Measurements from ENCODE around the gene ARHGEF17.
A peak's percentile ranks its signal among the peaks of the same experiment; 100 is the strongest.

The ARHGEF17 gene

DNA sequence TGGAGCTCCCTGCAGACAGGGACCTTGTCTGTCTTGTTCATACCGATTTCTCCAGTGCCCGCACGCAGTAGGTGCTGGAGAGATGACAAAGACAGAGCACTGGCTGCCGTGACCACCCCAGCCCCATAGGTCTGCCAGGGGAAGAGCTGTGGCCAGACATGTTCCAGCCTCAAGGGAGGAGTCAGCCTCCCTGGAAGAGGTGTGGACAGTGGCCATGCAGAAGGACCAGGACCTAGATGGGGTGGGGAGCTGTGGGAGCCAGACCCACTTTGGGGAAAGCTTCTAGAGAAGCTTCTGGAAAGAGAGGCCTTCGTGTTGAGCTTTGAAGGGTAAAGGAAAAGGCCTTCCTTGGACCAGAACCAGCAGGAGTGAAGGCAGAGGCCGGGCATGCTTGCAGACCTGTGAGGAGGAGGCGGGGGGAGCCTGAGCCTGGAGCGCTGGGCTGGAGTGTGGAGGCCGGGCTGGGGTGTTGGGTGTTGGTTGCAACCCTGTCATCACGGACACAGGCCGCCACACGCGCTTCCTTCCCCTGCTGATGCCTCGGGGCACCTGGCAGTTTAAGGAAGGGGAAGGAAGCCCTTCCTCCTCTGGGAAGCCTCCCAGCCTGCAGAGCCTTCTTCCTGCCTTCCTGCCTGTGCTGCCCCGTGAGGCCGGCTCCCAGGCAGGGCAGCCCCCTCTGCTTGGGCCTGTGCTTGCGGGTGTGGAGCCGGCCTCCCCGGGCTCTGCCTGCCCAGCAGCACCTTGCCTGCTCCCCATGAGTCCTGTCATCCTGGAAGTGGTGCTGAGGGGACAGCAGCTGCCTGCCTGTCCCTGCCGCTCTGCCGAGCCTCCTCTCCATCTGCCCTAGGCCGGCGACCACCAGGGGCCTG is 80.4 kb downstream of the ARHGEF17 start:
- ATAC-seq: no peak
- Mint-ChIP-seq H3K27me3 (no peaks in the 10 kb centered on the region), H3K4me1 (peaks cover 94% of the 10 kb centered on the region), H3K4me3 (peak overlapping the region; percentile 73), H3K9me3 (no peaks in the 10 kb centered on the region), H3K27ac (peak overlapping the region; percentile 90), H3K36me3 (peaks cover 50% of the 10 kb centered on the region)

DNA sequence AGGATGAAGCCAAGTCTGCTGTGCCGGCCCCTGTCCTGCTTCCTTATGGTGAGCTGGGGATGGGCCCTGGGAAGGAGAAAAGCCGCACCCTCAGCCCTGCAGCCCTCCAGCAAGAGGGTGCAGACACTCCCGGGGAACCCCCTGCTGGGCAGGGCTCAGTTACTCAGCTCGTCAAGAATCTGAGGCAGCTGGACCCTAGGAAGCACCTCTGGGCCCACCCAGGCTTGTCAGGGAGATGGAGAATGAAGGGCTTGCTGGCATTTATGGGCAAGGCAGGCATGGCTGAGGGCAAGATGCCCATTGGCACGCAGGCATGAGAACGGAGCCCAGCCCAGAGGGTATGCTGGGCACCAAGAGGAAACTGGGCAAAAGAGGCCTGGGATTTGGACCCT is 81.1 kb downstream of the ARHGEF17 start:
- no peaks in the 10 kb centered on the region for H3K27me3 Mint-ChIP-seq
- H3K36me3 Mint-ChIP-seq: peaks cover 54% of the 10 kb centered on the region
- H3K27ac Mint-ChIP-seq: peak overlapping the region; percentile 90
- ATAC-seq: no peak
- peaks cover 88% of the 10 kb centered on the region for H3K4me1 Mint-ChIP-seq
- H3K9me3 Mint-ChIP-seq: no peaks in the 10 kb centered on the region
- H3K4me3 Mint-ChIP-seq: peak overlapping the region; percentile 64

DNA sequence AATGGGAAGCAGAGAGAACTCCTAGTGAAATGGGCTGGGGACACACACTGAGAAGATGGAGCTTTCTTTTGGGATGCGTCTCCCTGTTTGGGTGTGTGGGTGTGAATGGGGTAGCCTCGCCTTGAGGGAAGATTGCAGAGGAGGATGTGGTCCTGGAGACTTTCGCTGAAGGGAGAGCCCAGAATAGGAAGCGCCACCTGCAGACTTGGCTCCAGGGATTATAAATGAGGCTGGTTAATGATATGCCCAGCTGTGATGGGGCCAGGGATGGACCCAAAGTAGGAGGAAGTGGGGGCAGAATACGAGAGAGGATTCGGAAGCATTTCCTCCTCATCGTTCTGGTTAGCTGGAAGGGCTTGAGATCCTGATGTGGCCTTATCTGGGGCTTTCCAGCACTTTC is 81.8 kb downstream of the ARHGEF17 start:
- Mint-ChIP-seq H3K27ac (peak overlapping the region; percentile 90), H3K9me3 (no peaks in the 10 kb centered on the region), H3K4me3 (no peak overlapping the region), H3K4me1 (peaks cover 80% of the 10 kb centered on the region), H3K27me3 (no peaks in the 10 kb centered on the region), H3K36me3 (peaks cover 54% of the 10 kb centered on the region)
- no peak for ATAC-seq

DNA sequence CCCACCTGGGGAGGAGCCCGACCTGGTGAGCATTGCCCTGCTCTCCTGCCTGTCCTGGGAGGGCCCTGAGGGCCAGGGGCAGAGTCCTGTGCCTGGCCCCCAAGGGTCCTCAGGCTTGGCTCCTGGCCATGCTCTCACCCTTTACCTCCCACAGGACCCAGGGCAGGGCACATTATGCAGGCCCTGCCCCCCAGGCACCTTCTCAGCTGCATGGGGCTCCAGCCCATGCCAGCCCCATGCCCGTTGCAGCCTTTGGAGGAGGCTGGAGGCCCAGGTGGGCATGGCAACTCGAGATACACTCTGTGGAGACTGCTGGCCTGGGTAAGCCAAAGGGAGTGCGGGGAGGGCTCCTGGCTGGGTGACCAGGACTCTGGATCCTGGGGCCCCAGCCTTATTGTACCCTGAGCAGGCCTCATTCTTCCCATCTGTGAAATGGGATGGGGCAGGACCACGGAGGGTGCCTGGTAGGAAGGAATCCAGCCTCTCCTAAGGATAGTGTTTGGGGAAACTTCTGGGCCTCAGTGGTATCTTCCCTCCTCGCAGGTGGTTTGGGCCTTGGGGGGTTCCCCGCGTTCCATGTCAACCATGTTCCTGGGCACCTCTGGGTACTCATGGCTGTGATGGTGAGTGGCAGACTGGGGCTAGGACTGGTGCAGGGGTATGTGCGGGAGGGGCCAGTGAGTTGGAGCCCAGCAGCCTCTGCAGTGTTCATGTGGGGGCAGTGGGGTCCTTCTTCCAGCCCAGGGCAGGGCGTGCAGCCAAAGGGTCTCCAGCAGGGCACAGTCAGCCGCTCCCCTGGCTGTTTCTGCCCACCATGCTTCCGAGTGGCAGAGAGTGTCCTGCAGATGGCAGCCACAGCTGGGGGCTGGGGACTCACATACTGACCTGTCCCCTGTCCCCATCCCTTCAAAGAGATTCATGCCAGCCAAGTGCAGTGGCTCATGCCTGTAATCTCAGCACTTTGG is 82.8 kb downstream of the ARHGEF17 start:
- peaks cover 58% of the 10 kb centered on the region for H3K36me3 Mint-ChIP-seq
- H3K9me3 Mint-ChIP-seq: no peaks in the 10 kb centered on the region
- no peak overlapping the region for H3K4me3 Mint-ChIP-seq
- H3K27me3 Mint-ChIP-seq: no peaks in the 10 kb centered on the region
- peak overlapping the region; percentile 90 for H3K27ac Mint-ChIP-seq
- ATAC-seq: no peak
- H3K4me1 Mint-ChIP-seq: peaks cover 71% of the 10 kb centered on the region

DNA sequence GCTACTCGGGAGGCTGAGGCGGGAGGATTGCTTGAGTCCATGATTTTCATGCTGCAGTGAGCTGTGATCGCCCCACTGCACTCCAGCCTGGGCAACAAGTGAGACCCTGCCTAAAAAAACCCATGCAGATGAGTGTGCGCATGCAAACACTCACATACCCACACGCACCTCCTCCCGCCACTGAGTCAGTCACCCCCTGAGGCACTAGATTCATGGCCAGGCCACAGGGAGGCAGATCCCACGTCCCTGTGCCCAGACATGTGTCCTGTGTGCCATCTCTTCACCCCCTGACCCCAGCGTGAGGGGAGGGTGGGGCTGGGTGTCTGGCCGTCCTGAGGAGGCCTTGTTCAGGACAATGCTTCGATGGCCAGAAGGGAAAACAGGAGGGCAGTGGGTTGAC is 83.6 kb downstream of the ARHGEF17 start:
- peaks cover 63% of the 10 kb centered on the region for H3K4me1 Mint-ChIP-seq
- no peak for ATAC-seq
- H3K27ac Mint-ChIP-seq: no peak overlapping the region
- H3K27me3 Mint-ChIP-seq: no peaks in the 10 kb centered on the region
- H3K36me3 Mint-ChIP-seq: peaks cover 65% of the 10 kb centered on the region
- H3K4me3 Mint-ChIP-seq: no peak overlapping the region
- H3K9me3 Mint-ChIP-seq: no peaks in the 10 kb centered on the region

DNA sequence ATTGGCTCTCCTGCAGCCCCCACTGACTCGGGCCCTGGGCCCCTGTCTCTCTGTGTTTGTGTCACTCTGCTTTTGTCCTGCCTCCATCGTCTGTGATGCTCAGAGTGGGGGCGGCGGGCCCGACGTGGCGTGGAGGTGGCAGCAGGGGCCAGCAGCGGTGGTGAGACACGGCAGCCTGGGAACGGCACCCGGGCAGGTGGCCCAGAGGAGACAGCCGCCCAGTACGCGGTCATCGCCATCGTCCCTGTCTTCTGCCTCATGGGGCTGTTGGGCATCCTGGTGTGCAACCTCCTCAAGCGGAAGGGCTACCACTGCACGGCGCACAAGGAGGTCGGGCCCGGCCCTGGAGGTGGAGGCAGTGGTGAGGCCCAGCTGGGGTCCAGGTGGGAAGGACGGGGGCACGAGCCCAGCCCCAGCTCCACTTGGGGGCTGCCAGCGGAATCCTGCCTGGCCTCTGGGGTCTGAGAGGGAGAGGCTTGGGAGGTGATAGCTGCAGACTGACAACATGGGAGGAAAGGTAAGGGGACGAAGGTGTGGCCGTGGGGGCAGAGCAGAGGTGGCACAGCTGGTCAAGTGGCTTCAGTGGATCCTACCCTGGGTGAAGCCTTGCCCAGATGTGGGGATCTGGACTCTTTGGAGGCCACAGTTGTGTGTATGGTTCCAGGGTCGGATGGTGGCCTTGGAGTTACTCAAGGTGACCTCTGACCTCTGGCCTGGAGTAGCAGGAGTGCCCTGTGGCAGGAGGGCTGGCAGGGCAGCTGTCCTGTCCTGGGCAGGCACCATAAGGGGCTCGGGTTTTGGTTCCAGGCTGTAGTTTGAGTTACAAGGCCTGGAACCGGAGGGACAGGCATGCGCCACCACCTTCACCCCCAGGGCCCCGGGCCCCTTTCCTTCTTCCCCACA is 84.3 kb downstream of the ARHGEF17 start:
- Mint-ChIP-seq H3K4me1 (peaks cover 62% of the 10 kb centered on the region), H3K36me3 (peaks cover 67% of the 10 kb centered on the region), H3K4me3 (no peak overlapping the region), H3K9me3 (no peaks in the 10 kb centered on the region), H3K27ac (no peak overlapping the region), H3K27me3 (no peaks in the 10 kb centered on the region)
- no peak for ATAC-seq

DNA sequence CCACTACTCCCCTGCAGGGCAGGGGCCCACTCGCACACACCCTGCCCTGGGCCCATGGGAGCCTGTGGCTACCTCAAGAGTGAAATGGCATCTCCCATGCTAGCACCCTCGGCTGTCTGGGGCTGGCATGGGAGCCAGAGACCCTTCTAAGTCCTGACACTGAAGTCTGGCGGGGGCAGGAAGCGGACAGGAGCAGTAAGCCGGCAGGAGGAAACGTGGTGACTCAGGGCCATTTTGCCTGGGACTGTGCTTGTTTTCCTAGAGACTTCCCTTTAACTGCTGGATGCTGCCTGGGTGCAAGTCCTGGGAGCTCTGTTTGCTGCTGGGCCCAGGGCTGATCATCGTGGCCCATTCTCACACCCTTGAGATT is 84.9 kb downstream of the ARHGEF17 start:
- H3K36me3 Mint-ChIP-seq: peaks cover 69% of the 10 kb centered on the region
- H3K4me1 Mint-ChIP-seq: peaks cover 56% of the 10 kb centered on the region
- H3K9me3 Mint-ChIP-seq: no peaks in the 10 kb centered on the region
- H3K27ac Mint-ChIP-seq: no peak overlapping the region
- no peaks in the 10 kb centered on the region for H3K27me3 Mint-ChIP-seq
- peak; percentile 15 for ATAC-seq
- H3K4me3 Mint-ChIP-seq: no peak overlapping the region

DNA sequence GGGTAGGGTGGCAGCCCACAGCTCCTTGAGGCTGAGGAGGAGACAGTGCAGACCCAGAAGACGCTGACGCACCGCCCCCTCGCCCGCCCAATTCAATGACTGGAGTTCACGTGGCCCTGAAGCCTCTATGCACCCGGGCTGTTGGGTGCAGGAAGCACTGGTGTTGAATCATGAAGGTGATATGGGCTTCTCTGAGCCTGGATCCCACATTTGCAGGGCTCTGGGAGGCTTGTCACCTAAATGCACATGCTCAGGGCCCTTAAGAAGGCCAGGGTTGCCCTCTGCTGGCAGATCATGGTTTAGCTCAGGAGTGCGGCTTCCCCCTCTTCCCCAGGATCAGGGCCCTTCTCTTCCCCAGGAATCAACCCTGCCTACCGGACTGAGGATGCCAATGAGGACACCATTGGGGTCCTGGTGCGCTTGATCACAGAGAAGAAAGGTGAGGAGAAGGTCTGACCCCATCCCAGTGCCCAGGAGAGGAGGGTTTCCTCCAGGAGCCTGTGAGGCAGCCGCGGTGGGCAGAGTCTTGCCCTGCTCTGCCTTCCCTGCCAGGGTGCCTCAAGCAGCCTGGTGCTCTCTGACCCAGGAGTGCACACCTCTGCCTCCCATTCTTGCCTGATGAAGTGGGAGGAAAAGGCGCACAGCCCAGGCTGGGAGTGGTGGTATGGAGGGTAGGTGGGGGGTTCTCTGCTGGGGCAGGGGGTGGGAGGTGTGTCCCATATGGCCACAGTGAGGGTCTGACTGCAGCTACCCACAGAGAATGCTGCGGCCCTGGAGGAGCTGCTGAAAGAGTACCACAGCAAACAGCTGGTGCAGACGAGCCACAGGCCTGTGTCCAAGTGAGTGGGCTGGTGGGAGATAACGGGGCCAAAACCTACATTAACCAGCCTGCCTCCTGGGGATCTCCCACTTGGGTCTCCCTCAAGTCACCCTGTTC is 85.7 kb downstream of the ARHGEF17 start:
- ATAC-seq: peak; percentile 66
- Mint-ChIP-seq H3K27me3 (no peaks in the 10 kb centered on the region), H3K9me3 (no peaks in the 10 kb centered on the region), H3K4me1 (peaks cover 49% of the 10 kb centered on the region), H3K27ac (no peak overlapping the region), H3K4me3 (no peak overlapping the region), H3K36me3 (peaks cover 69% of the 10 kb centered on the region)

DNA sequence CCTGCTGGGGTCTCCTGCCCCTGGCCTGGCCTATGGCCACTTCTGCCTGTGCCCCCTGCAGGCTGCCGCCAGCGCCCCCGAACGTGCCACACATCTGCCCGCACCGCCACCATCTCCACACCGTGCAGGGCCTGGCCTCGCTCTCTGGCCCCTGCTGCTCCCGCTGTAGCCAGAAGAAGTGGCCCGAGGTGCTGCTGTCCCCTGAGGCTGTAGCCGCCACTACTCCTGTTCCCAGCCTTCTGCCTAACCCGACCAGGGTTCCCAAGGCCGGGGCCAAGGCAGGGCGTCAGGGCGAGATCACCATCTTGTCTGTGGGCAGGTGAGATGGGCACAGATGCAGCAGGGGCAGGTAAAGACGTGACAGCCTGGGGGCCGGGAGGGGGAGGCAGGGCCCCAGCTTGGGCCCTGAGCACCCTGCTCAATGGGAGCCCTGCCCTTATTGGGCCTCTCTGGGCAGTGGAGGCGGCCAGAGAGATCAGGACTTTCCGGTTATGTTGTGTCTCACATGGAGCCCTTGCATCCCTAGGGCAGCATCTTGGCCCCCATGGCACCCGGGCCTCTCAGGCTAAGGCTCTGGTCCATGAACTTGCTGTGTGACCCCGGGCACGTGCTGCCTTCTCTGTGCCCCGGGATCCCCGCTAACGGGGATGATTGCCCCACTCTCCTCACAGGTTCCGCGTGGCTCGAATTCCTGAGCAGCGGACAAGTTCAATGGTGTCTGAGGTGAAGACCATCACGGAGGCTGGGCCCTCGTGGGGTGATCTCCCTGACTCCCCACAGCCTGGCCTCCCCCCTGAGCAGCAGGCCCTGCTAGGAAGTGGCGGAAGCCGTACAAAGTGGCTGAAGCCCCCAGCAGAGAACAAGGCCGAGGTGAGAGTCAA is 86.6 kb downstream of the ARHGEF17 start:
- H3K27ac Mint-ChIP-seq: peak overlapping the region; percentile 27
- peaks cover 70% of the 10 kb centered on the region for H3K36me3 Mint-ChIP-seq
- H3K27me3 Mint-ChIP-seq: no peaks in the 10 kb centered on the region
- no peak for ATAC-seq
- no peak overlapping the region for H3K4me3 Mint-ChIP-seq
- peaks cover 49% of the 10 kb centered on the region for H3K4me1 Mint-ChIP-seq
- no peaks in the 10 kb centered on the region for H3K9me3 Mint-ChIP-seq

DNA sequence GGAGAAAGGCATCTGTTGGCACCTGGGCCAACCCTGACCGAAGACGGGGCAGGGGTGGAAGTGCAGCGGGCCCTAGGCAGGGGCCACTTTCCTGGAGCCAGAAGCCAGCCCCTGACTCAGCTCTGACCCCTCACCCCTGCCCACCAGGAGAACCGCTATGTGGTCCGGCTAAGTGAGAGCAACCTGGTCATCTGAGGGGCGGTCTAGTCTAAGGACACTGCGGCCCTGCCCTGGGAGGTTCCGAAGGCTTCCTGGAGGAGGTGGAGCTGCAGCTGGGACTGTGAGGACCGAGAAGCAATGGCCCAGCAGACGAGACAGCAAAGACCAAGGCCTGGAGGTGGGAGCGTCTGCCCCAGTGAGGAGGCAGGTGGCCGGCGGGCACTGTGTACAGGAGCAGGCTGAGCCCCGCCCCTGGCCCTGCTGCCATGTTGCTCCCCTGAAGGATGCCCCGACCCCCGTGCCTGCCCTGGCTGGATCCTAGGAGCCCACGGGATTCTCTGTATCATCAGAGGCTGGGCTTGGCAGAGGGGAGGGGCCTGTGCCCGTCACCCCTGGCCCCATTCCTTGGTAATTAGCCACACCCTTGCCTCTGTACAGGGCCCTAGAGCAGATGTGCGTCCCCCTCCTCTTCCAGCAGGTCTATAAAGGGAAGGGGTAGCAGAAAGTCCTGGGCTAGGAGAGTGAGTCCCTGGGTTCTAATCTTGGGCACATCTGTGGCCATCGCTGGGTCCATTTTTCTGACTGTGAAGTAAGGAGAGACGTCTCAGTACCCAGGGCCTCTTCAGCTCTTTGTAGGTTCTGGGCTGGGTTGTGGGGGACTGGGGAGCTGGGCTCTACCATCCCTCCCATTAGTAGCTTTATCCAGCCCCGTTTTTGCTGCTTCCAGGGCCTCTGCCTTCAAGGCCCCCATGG is 87.5 kb downstream of the ARHGEF17 start:
- no peak for ATAC-seq
- H3K9me3 Mint-ChIP-seq: no peaks in the 10 kb centered on the region
- H3K36me3 Mint-ChIP-seq: peaks cover 62% of the 10 kb centered on the region
- peaks cover 40% of the 10 kb centered on the region for H3K4me1 Mint-ChIP-seq
- no peak overlapping the region for H3K27ac Mint-ChIP-seq
- H3K27me3 Mint-ChIP-seq: no peaks in the 10 kb centered on the region
- H3K4me3 Mint-ChIP-seq: no peak overlapping the region

DNA sequence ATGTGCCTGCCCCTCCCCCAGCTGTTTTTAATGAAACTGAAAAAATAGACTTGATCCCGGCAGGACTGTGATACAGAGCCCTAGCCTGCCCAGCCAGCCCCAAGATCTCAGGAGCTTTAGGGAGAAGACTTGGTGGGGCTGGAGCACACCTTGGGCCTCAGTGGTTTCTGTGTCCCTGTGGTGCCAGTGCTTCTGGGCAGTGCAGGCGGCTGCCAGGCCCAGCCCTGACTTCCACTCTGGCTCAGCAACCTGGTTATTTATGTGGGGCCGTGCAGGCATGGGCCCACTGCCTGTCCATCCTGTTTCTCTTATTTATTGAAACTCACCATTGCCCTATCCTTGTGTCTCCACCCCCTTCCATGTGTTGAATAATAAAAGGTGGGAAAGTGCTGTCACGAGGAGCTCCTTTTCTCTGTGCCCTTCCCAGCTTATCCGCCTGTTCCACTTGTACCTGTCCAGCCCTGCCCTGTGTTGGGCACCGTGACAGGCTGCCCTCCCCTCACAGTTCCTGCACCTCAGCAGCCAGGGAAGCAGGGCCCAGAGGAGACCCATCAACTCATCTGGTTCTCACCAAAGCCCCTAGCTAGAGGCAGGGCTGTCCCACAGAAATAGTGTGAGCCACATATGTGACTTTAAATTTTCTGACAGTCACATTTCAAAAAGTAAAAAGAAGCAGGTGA is 88.3 kb downstream of the ARHGEF17 start:
- Mint-ChIP-seq H3K27me3 (no peaks in the 10 kb centered on the region), H3K27ac (peak overlapping the region; percentile 17), H3K4me3 (no peak overlapping the region), H3K9me3 (no peaks in the 10 kb centered on the region), H3K4me1 (peaks cover 33% of the 10 kb centered on the region), H3K36me3 (peaks cover 65% of the 10 kb centered on the region)
- no peak for ATAC-seq

DNA sequence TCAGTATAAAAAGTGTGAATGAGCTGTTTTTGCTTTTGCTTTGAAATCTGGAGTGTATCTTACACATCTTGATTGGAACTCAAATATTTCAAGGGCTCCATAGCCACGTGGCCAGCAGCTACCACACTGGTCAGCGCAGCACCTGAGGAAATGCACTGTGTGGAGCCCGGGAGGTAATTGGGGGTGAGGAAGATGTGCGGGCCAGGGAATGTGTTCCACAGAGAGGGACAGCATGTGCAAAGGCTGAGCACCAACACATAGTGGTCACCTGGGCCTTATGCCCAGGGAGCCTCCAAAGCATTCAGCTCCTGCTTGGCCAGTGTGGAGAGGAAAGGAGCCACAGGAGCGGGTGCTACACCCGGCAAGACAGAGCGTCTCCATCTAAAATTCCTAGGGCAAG is 88.9 kb downstream of the ARHGEF17 start:
- Mint-ChIP-seq H3K27me3 (no peaks in the 10 kb centered on the region), H3K4me1 (peaks cover 32% of the 10 kb centered on the region), H3K36me3 (peaks cover 62% of the 10 kb centered on the region), H3K9me3 (no peaks in the 10 kb centered on the region), H3K4me3 (no peak overlapping the region), H3K27ac (peak overlapping the region; percentile 17)
- ATAC-seq: no peak
